Neutrophil (primary cell): ENCODE results near the gene ITGA3.

Experiments used
- H3K27ac ChIP-seq: fragments of 200-600 bp; sonication (generic); 2 replicates; pipeline ENCODE4 v1.5.1; 2016; ENCODE audit warnings: mild to moderate bottlenecking, moderate library complexity
- H3K27me3 ChIP-seq: fragments of 200-600 bp; sonication (generic); 2 replicates; pipeline ENCODE4 v1.6.0; 2016; ENCODE audit warnings: mild to moderate bottlenecking
- H3K36me3 ChIP-seq: fragments of 200-600 bp; sonication (generic); 2 replicates; pipeline ENCODE4 v1.5.1; 2017
- H3K4me1 ChIP-seq, 2 experiments: fragments of 200-600 bp in 1 of 2; sonication (generic) in 1 of 2; 1 replicate in 1 of 2; 2 replicates in 1 of 2; pipeline versions ENCODE4 v1.5.1 to v1.6.1; 2013 to 2016; ENCODE audit warnings: low read depth in 1 of 2, low read length in 1 of 2, mild to moderate bottlenecking in 1 of 2, moderate library complexity in 1 of 2; ENCODE audit not compliant: control insufficient read depth in 1 of 2, insufficient read depth in 1 of 2
- H3K4me3 ChIP-seq, 2 experiments: fragments of 200-600 bp in 1 of 2; sonication (generic) in 1 of 2; 1 replicate in 1 of 2; 2 replicates in 1 of 2; pipeline ENCODE4 v1.5.1; 2013 to 2016; ENCODE audit warnings: low read depth in 1 of 2, low read length in 1 of 2, mild to moderate bottlenecking in 1 of 2, moderate library complexity in 1 of 2
- H3K9me3 ChIP-seq: fragments of 200-600 bp; sonication (generic); 2 replicates; pipeline ENCODE4 v1.5.1; 2016
- TF ChIP-seq, protein P1 (sequence below): fragments of 200-600 bp; sonication (generic); IDR thresholded peaks from 2 replicates; pipeline ENCODE4 v1.5.1; 2016; ENCODE audit warnings: antibody characterized with exemption

ITGA3 gene

GRCh38 chr17:50130559-50131305, 74.8 kb downstream of the ITGA3 start:
- Histone ChIP-seq H3K36me3 (peaks cover 34% of the 10 kb centered on the region), H3K9me3 (no peaks in the 10 kb centered on the region), H3K4me1 (peaks cover 14 to 33% of the 10 kb centered on the region in 2 experiments), H3K4me3 (no peak overlapping the region), H3K27ac (no peak overlapping the region), H3K27me3 (peaks cover 64% of the 10 kb centered on the region)
- TF ChIP-seq, protein P1, sequence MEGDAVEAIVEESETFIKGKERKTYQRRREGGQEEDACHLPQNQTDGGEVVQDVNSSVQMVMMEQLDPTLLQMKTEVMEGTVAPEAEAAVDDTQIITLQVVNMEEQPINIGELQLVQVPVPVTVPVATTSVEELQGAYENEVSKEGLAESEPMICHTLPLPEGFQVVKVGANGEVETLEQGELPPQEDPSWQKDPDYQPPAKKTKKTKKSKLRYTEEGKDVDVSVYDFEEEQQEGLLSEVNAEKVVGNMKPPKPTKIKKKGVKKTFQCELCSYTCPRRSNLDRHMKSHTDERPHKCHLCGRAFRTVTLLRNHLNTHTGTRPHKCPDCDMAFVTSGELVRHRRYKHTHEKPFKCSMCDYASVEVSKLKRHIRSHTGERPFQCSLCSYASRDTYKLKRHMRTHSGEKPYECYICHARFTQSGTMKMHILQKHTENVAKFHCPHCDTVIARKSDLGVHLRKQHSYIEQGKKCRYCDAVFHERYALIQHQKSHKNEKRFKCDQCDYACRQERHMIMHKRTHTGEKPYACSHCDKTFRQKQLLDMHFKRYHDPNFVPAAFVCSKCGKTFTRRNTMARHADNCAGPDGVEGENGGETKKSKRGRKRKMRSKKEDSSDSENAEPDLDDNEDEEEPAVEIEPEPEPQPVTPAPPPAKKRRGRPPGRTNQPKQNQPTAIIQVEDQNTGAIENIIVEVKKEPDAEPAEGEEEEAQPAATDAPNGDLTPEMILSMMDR, result no peak

- Histone ChIP-seq H3K36me3 (peaks cover 49% of the 10 kb centered on the region), H3K4me1 (peaks cover 14 to 31% of the 10 kb centered on the region in 2 experiments)
Measured at GRCh38 chr17:50132104-50132794, 76.3 kb downstream of the ITGA3 start.

DNA sequence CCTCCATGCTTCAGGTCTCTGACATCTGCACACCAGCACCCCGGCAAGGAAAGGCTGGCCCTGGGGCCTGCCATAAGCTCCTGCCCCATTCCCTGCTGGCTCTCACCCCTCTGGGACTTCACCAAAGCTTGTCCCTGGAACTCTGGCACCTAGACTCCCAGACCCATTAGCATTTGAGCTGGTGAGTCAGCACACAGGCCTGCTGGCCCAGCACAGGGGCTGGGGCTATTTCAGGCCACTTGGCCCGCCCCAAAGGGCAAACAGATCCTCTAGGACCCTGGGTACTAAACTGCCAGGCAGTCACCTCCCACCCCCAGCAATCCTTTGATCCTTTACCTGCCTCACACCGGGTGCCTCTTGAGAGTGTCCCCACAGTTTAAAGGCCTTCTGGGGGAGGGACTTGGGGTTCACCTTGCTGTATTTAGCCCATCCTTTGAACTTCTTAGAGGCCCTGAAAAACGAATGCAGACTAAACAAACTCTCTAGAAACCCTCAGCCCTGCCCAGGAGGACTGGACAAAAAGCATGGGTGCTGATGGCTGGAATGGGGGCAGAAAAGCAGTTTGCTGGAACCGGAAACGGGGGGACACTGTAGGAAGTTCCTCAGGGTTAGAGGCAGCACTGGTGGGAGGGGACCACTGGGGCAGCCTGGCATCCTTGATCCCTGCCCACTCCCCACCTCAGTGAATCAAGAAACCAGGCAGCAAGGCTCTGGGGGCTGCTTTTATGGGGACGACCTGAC, 77.3 kb downstream of the ITGA3 start:
- Histone ChIP-seq H3K4me3 (no peak overlapping the region), H3K27ac (peak overlapping the region; percentile 12), H3K9me3 (no peaks in the 10 kb centered on the region), H3K36me3 (peaks cover 58% of the 10 kb centered on the region), H3K27me3 (peaks cover 40% of the 10 kb centered on the region), H3K4me1 (peaks cover 7 to 22% of the 10 kb centered on the region in 2 experiments)
- TF ChIP-seq, protein P1, result no peak

More at GRCh38 chr17:50132104-50132794, 76.3 kb downstream of the ITGA3 start:
- Histone ChIP-seq H3K9me3 (no peaks in the 10 kb centered on the region), H3K4me3 (no peak overlapping the region), H3K27ac (no peak overlapping the region), H3K27me3 (peaks cover 49% of the 10 kb centered on the region)
- TF ChIP-seq, protein P1, result no peak

GRCh38 chr17:50133769-50134099, 77.8 kb downstream of the ITGA3 start:
- H3K27ac ChIP-seq, result no peak overlapping the region
- TF ChIP-seq, protein P1, result no peak
- H3K4me3 ChIP-seq, result no peak overlapping the region
- peaks cover 64% of the 10 kb centered on the region for H3K36me3 ChIP-seq
- peaks cover 34% of the 10 kb centered on the region for H3K27me3 ChIP-seq
- peaks cover 3 to 16% of the 10 kb centered on the region in 2 experiments for H3K4me1 ChIP-seq
- H3K9me3 ChIP-seq, result no peaks in the 10 kb centered on the region

DNA sequence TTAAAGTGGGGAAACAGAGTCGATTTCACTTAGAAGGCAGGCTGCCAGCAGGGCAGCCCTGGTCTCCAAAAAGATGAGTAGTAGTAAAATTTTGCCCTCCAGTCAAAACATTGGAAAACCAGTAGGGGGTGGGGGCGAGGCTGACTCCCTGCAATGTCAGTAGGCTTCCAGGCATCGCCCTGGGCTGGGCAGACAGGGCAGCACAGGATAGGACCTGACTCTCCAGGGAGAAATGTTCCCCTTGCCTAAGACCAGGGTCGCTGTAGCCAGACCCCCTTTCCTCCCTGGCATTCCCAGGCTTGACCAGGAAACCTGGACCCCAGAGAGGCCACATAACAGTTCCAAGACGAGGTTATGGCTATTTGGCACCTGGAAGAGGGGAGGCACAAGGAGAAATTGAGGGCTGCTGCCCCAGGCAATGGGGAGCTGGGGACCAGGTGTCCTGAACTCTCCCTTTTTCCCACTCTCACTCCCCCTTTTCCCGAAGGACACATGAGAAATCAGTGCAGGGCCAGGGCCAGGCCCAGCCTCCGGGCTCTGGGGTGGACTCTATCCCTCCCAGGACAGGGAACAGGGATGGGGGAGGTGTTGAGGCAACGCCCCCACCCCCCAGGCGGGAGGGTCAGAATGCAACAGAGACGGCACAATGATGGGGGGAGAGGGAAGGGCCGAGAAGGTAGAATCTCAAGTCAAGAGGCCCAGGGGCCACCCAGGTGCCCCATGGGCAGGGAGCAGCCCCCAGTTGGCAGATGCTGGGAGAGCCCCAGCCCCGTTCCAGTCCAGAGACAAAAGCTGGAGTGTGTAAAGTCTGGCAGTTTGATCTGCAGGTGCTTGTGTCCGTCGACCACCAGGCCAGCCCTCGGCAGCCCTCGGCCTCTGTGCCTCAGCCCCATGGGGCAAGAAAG, 78.5 kb downstream of the ITGA3 start:
- no peak overlapping the region for H3K27ac ChIP-seq

More for the DNA sequence above, 78.5 kb downstream of the ITGA3 start:
- peaks cover 0 to 9% of the 10 kb centered on the region in 2 experiments for H3K4me1 ChIP-seq
- H3K9me3 ChIP-seq, result no peaks in the 10 kb centered on the region
- TF ChIP-seq, protein P1, result no peak
- H3K36me3 ChIP-seq, result peaks cover 71% of the 10 kb centered on the region
- H3K27me3 ChIP-seq, result peaks cover 27% of the 10 kb centered on the region
- no peak overlapping the region for H3K4me3 ChIP-seq
